H9 (cell line): ENCODE data around the gene AHDC1. TPM values are rescaled to one million over a fixed set of nuclear protein-coding genes. Genes with fewer than 3 reads are reported as not detected.

Source experiments
- DNase-seq: peaks from one replicate; pipeline ENCODE4 v3.0.0-alpha.2; 2017
- H2AFZ ChIP-seq: one replicate; pipeline ENCODE4 v1.6.1; 2013; ENCODE audit warnings: mild to moderate bottlenecking, low read length, control low read depth, moderate library complexity
- H2AK5ac ChIP-seq: 2 replicates; pipeline ENCODE4 v1.6.1; 2013; ENCODE audit warnings: low read length, control low read depth, mixed read lengths; ENCODE audit not compliant: insufficient read length
- H2BK120ac ChIP-seq: one replicate; pipeline ENCODE4 v1.6.1; 2013; ENCODE audit warnings: low read depth, mild to moderate bottlenecking, low read length, control low read depth, inconsistent platforms; ENCODE audit not compliant: poor library complexity, severe bottlenecking
- H2BK12ac ChIP-seq: 2 replicates; pipeline ENCODE4 v1.6.1; 2013; ENCODE audit warnings: low read length, control low read depth, mixed read lengths, low read depth; ENCODE audit not compliant: insufficient read length
- H2BK15ac ChIP-seq: 2 replicates; pipeline ENCODE4 v1.6.1; 2013; ENCODE audit warnings: low read depth, low read length, control low read depth
- H2BK20ac ChIP-seq: one replicate; pipeline ENCODE4 v1.6.1; 2013; ENCODE audit warnings: low read depth, mild to moderate bottlenecking, low read length, control low read depth, inconsistent platforms; ENCODE audit not compliant: poor library complexity, severe bottlenecking
- H2BK5ac ChIP-seq: 2 replicates; pipeline ENCODE4 v1.6.1; 2013; ENCODE audit warnings: low read length, control low read depth, mixed read lengths; ENCODE audit not compliant: insufficient read length
- H3K14ac ChIP-seq: 2 replicates; pipeline ENCODE4 v1.6.1; 2013; ENCODE audit warnings: low read length, control low read depth; ENCODE audit not compliant: insufficient read depth
- H3K18ac ChIP-seq: 2 replicates; pipeline ENCODE4 v1.6.1; 2013; ENCODE audit warnings: low read depth, mild to moderate bottlenecking, mixed read lengths, low read length, control low read depth; ENCODE audit not compliant: insufficient read length
- H3K23ac ChIP-seq: 2 replicates; pipeline ENCODE4 v1.6.1; 2013; ENCODE audit warnings: low read length, control low read depth, mixed read lengths, low read depth; ENCODE audit not compliant: insufficient read length
- H3K23me2 ChIP-seq: 2 replicates; pipeline ENCODE4 v1.6.1; 2013; ENCODE audit warnings: low read depth, mild to moderate bottlenecking, mixed read lengths, low read length, control low read depth; ENCODE audit not compliant: insufficient read length, poor library complexity, severe bottlenecking
- H3K27ac ChIP-seq: 2 replicates; pipeline ENCODE4 v1.5.1; 2013; ENCODE audit warnings: low read length, control low read depth, mixed read lengths, low read depth; ENCODE audit not compliant: insufficient read length
- H3K27me3 ChIP-seq: 2 replicates; pipeline ENCODE4 v1.6.1; 2013; ENCODE audit warnings: low read length, control low read depth, inconsistent platforms; ENCODE audit not compliant: insufficient read depth
- H3K4ac ChIP-seq: 2 replicates; pipeline ENCODE4 v1.6.1; 2013; ENCODE audit warnings: low read depth, mild to moderate bottlenecking, control low read depth, inconsistent platforms, low read length, moderate library complexity
- H3K4me1 ChIP-seq: 2 replicates; pipeline ENCODE4 v1.6.1; 2013; ENCODE audit warnings: low read length, control low read depth, inconsistent platforms; ENCODE audit not compliant: insufficient read depth
- H3K4me2 ChIP-seq: 2 replicates; pipeline ENCODE4 v1.6.1; 2013; ENCODE audit warnings: low read length, control low read depth, mixed read lengths; ENCODE audit not compliant: insufficient read length, insufficient read depth
- H3K56ac ChIP-seq: 2 replicates; pipeline ENCODE4 v1.6.1; 2013; ENCODE audit warnings: low read depth, mild to moderate bottlenecking, mixed read lengths, low read length, control low read depth; ENCODE audit not compliant: insufficient read length
- H3K79me1 ChIP-seq: 2 replicates; pipeline ENCODE4 v1.6.1; 2013; ENCODE audit warnings: low read depth, mild to moderate bottlenecking, moderate library complexity, low read length, control low read depth, inconsistent platforms; ENCODE audit not compliant: insufficient read depth, poor library complexity, severe bottlenecking
- H3K79me2 ChIP-seq: 2 replicates; pipeline ENCODE4 v1.6.1; 2013; ENCODE audit warnings: low read length, control low read depth, inconsistent platforms; ENCODE audit not compliant: insufficient read depth
- H3K9ac ChIP-seq: 2 replicates; pipeline ENCODE4 v1.6.1; 2013; ENCODE audit warnings: low read length, control low read depth, mixed read lengths; ENCODE audit not compliant: insufficient read length; ENCODE audit errors: extremely low read depth
- H3K9me3 ChIP-seq: one replicate; pipeline ENCODE4 v1.6.1; 2013; ENCODE audit warnings: low read depth, low read length, inconsistent platforms; ENCODE audit not compliant: control insufficient read depth
- H3T11ph ChIP-seq: one replicate; pipeline ENCODE4 v1.6.1; 2013; ENCODE audit warnings: mild to moderate bottlenecking, low read length, control low read depth, inconsistent platforms
- H4K20me1 ChIP-seq: one replicate; pipeline ENCODE4 v1.6.1; 2013; ENCODE audit not compliant: control insufficient read depth, insufficient read length, insufficient read depth
- H4K5ac ChIP-seq: 2 replicates; pipeline ENCODE4 v1.6.1; 2013; ENCODE audit warnings: low read depth, mild to moderate bottlenecking, mixed read lengths, low read length, control low read depth; ENCODE audit not compliant: insufficient read length
- H4K8ac ChIP-seq: replicated peaks from 2 replicates; pipeline ENCODE4 v1.6.1; 2013; ENCODE audit warnings: low read length, control low read depth, mixed read lengths, low read depth; ENCODE audit not compliant: insufficient read length
- H4K91ac ChIP-seq: 2 replicates; pipeline ENCODE4 v1.6.1; 2013; ENCODE audit warnings: low read depth, mild to moderate bottlenecking, moderate library complexity, mixed read lengths, low read length, control low read depth; ENCODE audit not compliant: insufficient read length
- H3K27ac Mint-ChIP-seq, 3 experiments: 2 replicates in 2 of 3; 3 replicates in 1 of 3; pipeline ENCODE4 v1.8.0; 2020 to 2021; ENCODE audit warnings: mixed read lengths in 3 of 3, mild to moderate bottlenecking in 1 of 3, moderate library complexity in 1 of 3
- H3K27me3 Mint-ChIP-seq: 2 replicates; pipeline ENCODE4 v1.8.0; 2021; ENCODE audit warnings: low read depth, mild to moderate bottlenecking, moderate library complexity, mixed read lengths
- H3K36me3 Mint-ChIP-seq, 3 experiments: 2 replicates in 2 of 3; 3 replicates in 1 of 3; pipeline ENCODE4 v1.8.0; 2020 to 2021; ENCODE audit warnings: low read depth in 3 of 3, mixed read lengths in 3 of 3; ENCODE audit not compliant: insufficient read depth in 1 of 3
- H3K4me1 Mint-ChIP-seq, 2 experiments: 2 replicates each; pipeline ENCODE4 v1.8.0; 2020; ENCODE audit warnings: mixed read lengths in 2 of 2
- H3K4me3 Mint-ChIP-seq, 2 experiments: 2 replicates in 1 of 2; 3 replicates in 1 of 2; pipeline ENCODE4 v1.8.0; 2020 to 2021; ENCODE audit warnings: mild to moderate bottlenecking in 2 of 2, mixed read lengths in 2 of 2, moderate library complexity in 1 of 2
- H3K9me3 Mint-ChIP-seq, 2 experiments: 2 replicates in 1 of 2; 3 replicates in 1 of 2; pipeline ENCODE4 v1.8.0; 2020; ENCODE audit warnings: mild to moderate bottlenecking in 2 of 2, mixed read lengths in 2 of 2, moderate library complexity in 1 of 2
- WGBS: extraction: QIAGEN DNeasy Blood & Tissue Kit; methylation state at CpG from one replicate; pipeline ENCODE4 v1.1.7; 2013; ENCODE audit warnings: missing lambda C conversion rate, low lambda C conversion rate, mixed read lengths; ENCODE audit not compliant: insufficient read length; ENCODE audit errors: extremely low coverage; 5-methylcytosine and 5-hydroxymethylcytosine counted together
- total RNA-seq: library from RNA; stranded (reverse); gene quantifications from 2 replicates; pipeline ENCODE4 v1.2.1, GENCODE V29; 2021
- TF ChIP-seq, protein P1 (sequence below): fragments of 200-600 bp; sonication (generic); conservative IDR thresholded peaks from 3 replicates; pipeline ENCODE4 v1.8.0; 2021; ENCODE audit warnings: antibody characterized with exemption, mild to moderate bottlenecking

The AHDC1 gene
- total RNA-seq, 1 experiment from 2014 or later = 29.4 TPM

DNA sequence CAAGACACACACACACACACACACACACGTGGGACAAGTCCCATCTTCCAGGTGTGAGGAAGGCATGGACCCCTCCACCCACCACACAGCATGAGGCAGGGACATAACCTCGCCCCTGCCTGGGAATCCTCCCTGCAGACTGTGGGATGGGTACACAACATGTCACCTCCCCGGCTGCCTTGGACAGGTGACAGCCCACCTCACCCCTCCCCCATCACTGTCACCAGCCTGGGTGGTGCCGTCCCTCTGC is 40.7 kb downstream of the AHDC1 start:
- Histone ChIP-seq H2BK5ac (no peak overlapping the region), H4K5ac (no peak overlapping the region), H3K14ac (no peak overlapping the region), H3K9ac (no peak overlapping the region), H2BK20ac (no peak overlapping the region), H2AK5ac (no peak overlapping the region), H3K4me2 (no peak overlapping the region), H3K4me1 (peaks cover 18% of the 10 kb centered on the region), H4K91ac (no peak overlapping the region), H4K20me1 (no peaks in the 10 kb centered on the region), H3K56ac (no peak overlapping the region), H3K79me1 (no peaks in the 10 kb centered on the region), H3K9me3 (no peaks in the 10 kb centered on the region), H3K23me2 (no peaks in the 10 kb centered on the region), H3K27ac (no peak overlapping the region), H3K27me3 (no peaks in the 10 kb centered on the region), H3K4ac (no peak overlapping the region), H2AFZ (no peak overlapping the region), H3K23ac (no peak overlapping the region), H3K79me2 (no peaks in the 10 kb centered on the region), H4K8ac (no peak overlapping the region), H3T11ph (no peak overlapping the region), H2BK120ac (no peak overlapping the region), H2BK12ac (no peak overlapping the region), H2BK15ac (no peak overlapping the region), H3K18ac (no peak overlapping the region)
- Mint-ChIP-seq H3K4me1 (peaks cover 77 to 90% of the 10 kb centered on the region in 2 experiments), H3K9me3 (no peaks in the 10 kb centered on the region; a peak in 1 of 5 replicates), H3K27ac (no peak overlapping the region; a peak in 1 of 7 replicates), H3K36me3 (no peaks in the 10 kb centered on the region), H3K27me3 (no peaks in the 10 kb centered on the region), H3K4me3 (no peak overlapping the region)
- no peak for DNase-seq
- TF ChIP-seq, protein P1, sequence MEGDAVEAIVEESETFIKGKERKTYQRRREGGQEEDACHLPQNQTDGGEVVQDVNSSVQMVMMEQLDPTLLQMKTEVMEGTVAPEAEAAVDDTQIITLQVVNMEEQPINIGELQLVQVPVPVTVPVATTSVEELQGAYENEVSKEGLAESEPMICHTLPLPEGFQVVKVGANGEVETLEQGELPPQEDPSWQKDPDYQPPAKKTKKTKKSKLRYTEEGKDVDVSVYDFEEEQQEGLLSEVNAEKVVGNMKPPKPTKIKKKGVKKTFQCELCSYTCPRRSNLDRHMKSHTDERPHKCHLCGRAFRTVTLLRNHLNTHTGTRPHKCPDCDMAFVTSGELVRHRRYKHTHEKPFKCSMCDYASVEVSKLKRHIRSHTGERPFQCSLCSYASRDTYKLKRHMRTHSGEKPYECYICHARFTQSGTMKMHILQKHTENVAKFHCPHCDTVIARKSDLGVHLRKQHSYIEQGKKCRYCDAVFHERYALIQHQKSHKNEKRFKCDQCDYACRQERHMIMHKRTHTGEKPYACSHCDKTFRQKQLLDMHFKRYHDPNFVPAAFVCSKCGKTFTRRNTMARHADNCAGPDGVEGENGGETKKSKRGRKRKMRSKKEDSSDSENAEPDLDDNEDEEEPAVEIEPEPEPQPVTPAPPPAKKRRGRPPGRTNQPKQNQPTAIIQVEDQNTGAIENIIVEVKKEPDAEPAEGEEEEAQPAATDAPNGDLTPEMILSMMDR = no peak
- WGBS = no CpG with 5 or more reads among the region's 4 CpGs
